Stomach (tissue), 9 donors: ENCODE data around the gene DYSF. TPM values are rescaled to one million over a fixed set of nuclear protein-coding genes. Genes with fewer than 3 reads are reported as not detected.

Experiments used
- DNase-seq, 2 donors: peaks; one replicate each; pipeline versions ENCODE4 v3.0.0 to v3.0.0-alpha.2; 2013 to 2019
- H3K27ac ChIP-seq, 5 donors: fragments of 200-600 bp in 4 of 5; sonication (generic) in 4 of 5; one replicate each; pipeline ENCODE4 v1.5.1; 2013 to 2019; ENCODE audit warnings: mild to moderate bottlenecking in 1 of 5, moderate library complexity in 1 of 5
- H3K27me3 ChIP-seq, 3 donors: fragments of 200-600 bp; sonication (generic); one replicate each; pipeline ENCODE4 v1.5.1; 2017 to 2019; ENCODE audit warnings: mixed run types in 1 of 3
- H3K36me3 ChIP-seq, 4 donors: fragments of 200-600 bp; sonication (generic); 1 replicate in 3 of 4; 2 replicates in 1 of 4; pipeline ENCODE4 v1.5.1; 2016 to 2019
- H3K4me1 ChIP-seq, 4 donors: fragments of 200-600 bp; sonication (generic); one replicate each; pipeline ENCODE4 v1.5.1; 2016 to 2019
- H3K4me3 ChIP-seq, 4 donors: fragments of 200-600 bp; sonication (generic) in 3 of 4; one replicate each; pipeline ENCODE4 v1.5.1; 2016 to 2019; ENCODE audit warnings: mild to moderate bottlenecking in 1 of 4
- H3K9me3 ChIP-seq, 4 donors: fragments of 200-600 bp; sonication (generic); one replicate each; pipeline ENCODE4 v1.5.1; 2016 to 2019
- CTCF ChIP-seq, 7 experiments: fragments of 450-650 bp in 4 of 7; fragments of 200-600 bp in 3 of 7; sonication (generic) in 3 of 7; IDR thresholded peaks; one replicate each; pipeline ENCODE4 v1.5.1; 2016 to 2019; ENCODE audit warnings: antibody characterized with exemption in 7 of 7, control low read depth in 2 of 7, mild to moderate bottlenecking in 1 of 7
- EP300 ChIP-seq: sonication (generic); formaldehyde crosslinking; IDR thresholded peaks from one replicate; pipeline ENCODE4 v1.6.1; 2017; ENCODE audit warnings: antibody characterized with exemption
- POLR2A ChIP-seq, 4 donors: fragments of 450-650 bp; IDR thresholded peaks; one replicate each; pipeline ENCODE4 v1.6.1; 2016; ENCODE audit warnings: antibody characterized with exemption in 4 of 4, control low read depth in 2 of 4, mild to moderate bottlenecking in 1 of 4, moderate library complexity in 1 of 4
- POLR2AphosphoS5 ChIP-seq, 3 donors: sonication (generic); formaldehyde crosslinking; IDR thresholded peaks; one replicate each; pipeline ENCODE4 v1.6.1; 2016; ENCODE audit warnings: antibody characterized with exemption in 3 of 3
- WGBS, 5 donors: extraction: QIAGEN DNeasy Blood & Tissue Kit in 3 of 5; methylation state at CpG; one replicate each; pipeline versions ENCODE4 v1.1.5 to v1.1.7; 2013 to 2018; 5-methylcytosine and 5-hydroxymethylcytosine counted together
- intact Hi-C: fragments of 100-400 bp; cut with DNase I; formaldehyde crosslinking; loops from one replicate; pipeline ENCODE4 v1.15.1; 2023; ENCODE audit warnings: low total_unique reads
- polyA plus RNA-seq, 3 donors: library from polyadenylated mRNA; stranded (reverse); fragments of 200-250 nt; gene quantifications; one replicate each; pipeline ENCODE4 v1.2.3, GENCODE V29; 2013
- total RNA-seq, 5 donors: library from RNA; depleted of rRNA; stranded (reverse); fragments of >200 nt; gene quantifications; one replicate each; pipeline versions ENCODE4 v1.1.0 to v1.2.3, GENCODE V29; 2014 to 2016
- donor health status: healthy with polysubstance abuse.
- donor health status: Bipolar disorder and iron deficiency.
- donor health status: healthy.

The DYSF gene
- total and polyA plus RNA-seq, 8 donors, result 2.1 to 13.4 (median 6.1) TPM

GRCh38 chr2:71613953-71614925, 160.9 kb downstream of the DYSF start:
- Histone ChIP-seq H3K9me3 (no peaks in the 10 kb centered on the region), H3K27ac (peak overlapping the region in 3 of 5 donors; percentile 61 to 79 (median 73)), H3K36me3 (peaks cover 0 to 12% (median 0%) of the 10 kb centered on the region in 4 donors), H3K4me1 (peaks cover 4 to 27% (median 13%) of the 10 kb centered on the region in 4 donors), H3K4me3 (no peak overlapping the region), H3K27me3 (no peaks in the 10 kb centered on the region)
- WGBS, 5 donors, result 83 to 88% (median 86%) methylated on average over 8 of the region's 8 CpGs
- TF ChIP-seq CTCF (IDR thresholded peaks at IDR 0.05), result no peak
- no peak for TF ChIP-seq POLR2A (IDR thresholded peaks at IDR 0.05)
- no peak for TF ChIP-seq POLR2AphosphoS5 (IDR thresholded peaks at IDR 0.05)
- no peak for TF ChIP-seq EP300
- intact Hi-C loops, result no loop called here
- DNase-seq, result peak in 1 of 2 donors; percentile 21

GRCh38 chr2:71614976-71615766, 161.8 kb downstream of the DYSF start:
- no peaks in the 10 kb centered on the region for H3K9me3 ChIP-seq
- peaks cover 0 to 12% (median 0%) of the 10 kb centered on the region in 4 donors for H3K36me3 ChIP-seq
- TF ChIP-seq CTCF (IDR thresholded peaks at IDR 0.05), result no peak
- no peak for TF ChIP-seq EP300
- TF ChIP-seq POLR2AphosphoS5 (IDR thresholded peaks at IDR 0.05), result no peak
- no peak for TF ChIP-seq POLR2A (IDR thresholded peaks at IDR 0.05)
- 45 to 54% (median 53%) methylated on average over 5 to 9 of the region's 9 CpGs for WGBS, 5 donors
- peak; percentile 34 to 84 for DNase-seq
- H3K4me3 ChIP-seq, result no peak overlapping the region
- intact Hi-C loops, result no loop called here
- H3K27ac ChIP-seq, result peak overlapping the region in 4 of 5 donors; percentile 54 to 79 (median 67)
- H3K27me3 ChIP-seq, result no peaks in the 10 kb centered on the region
- H3K4me1 ChIP-seq, result peaks cover 4 to 29% (median 13%) of the 10 kb centered on the region in 4 donors

- Histone ChIP-seq H3K4me3 (no peak overlapping the region), H3K9me3 (no peaks in the 10 kb centered on the region), H3K27ac (peak overlapping the region in 3 of 5 donors; percentile 61 to 79 (median 73)), H3K4me1 (peaks cover 4 to 29% (median 13%) of the 10 kb centered on the region in 4 donors), H3K27me3 (no peaks in the 10 kb centered on the region), H3K36me3 (peaks cover 0 to 12% (median 0%) of the 10 kb centered on the region in 4 donors)
- DNase-seq, result peak; percentile 2 to 7
- 80 to 85% (median 81%) methylated on average over 13 of the region's 13 CpGs for WGBS, 5 donors
- TF ChIP-seq POLR2A (IDR thresholded peaks at IDR 0.05) (no peak), POLR2AphosphoS5 (IDR thresholded peaks at IDR 0.05) (no peak), EP300 (no peak), CTCF (IDR thresholded peaks at IDR 0.05) (no peak)
- intact Hi-C loops, result no loop called here
These were observed 162.7 kb downstream of the DYSF start for GRCh38 chr2:71615767-71616730.
